Coronary artery (tissue), 2 donors: ENCODE data around the gene GNPTAB.

Source experiments
- DNase-seq: peaks from one replicate; pipeline ENCODE4 v3.0.0-alpha.2; 2017; ENCODE audit warnings: low spot score
- H3K27ac ChIP-seq, 2 donors: fragments of 200-600 bp; sonication (generic); one replicate each; pipeline ENCODE4 v1.5.1; 2016 to 2019
- H3K4me3 ChIP-seq: fragments of 200-600 bp; sonication (generic); 2 replicates; pipeline ENCODE4 v1.5.1; 2016; ENCODE audit warnings: mild to moderate bottlenecking, moderate library complexity
- TF ChIP-seq, protein P1 (sequence below): fragments of 200-600 bp; sonication (generic); IDR thresholded peaks from one replicate; pipeline ENCODE4 v1.5.1; 2019; ENCODE audit warnings: antibody characterized with exemption

The GNPTAB gene

DNA sequence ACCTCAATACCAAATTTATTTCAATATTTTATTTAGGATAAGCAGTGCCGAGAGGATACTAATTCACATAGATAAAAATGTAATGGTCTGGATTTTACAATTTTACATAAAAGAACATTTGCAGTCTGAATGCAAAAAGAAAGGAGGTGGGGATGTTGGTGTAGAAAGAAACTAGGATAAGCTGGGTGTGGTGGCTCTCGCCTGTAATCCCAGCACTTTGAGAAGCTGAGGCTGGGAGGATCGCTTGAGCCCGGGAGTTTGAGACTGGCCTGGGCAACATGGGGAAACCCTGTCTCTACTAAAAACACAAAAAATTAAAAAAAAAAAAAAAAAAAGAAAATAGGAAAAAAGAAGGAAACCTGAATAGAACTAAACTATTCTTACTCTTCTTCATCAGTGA lies 108.4 kb downstream of the GNPTAB start:
- DNase-seq, result no peak
- TF ChIP-seq, protein P1, sequence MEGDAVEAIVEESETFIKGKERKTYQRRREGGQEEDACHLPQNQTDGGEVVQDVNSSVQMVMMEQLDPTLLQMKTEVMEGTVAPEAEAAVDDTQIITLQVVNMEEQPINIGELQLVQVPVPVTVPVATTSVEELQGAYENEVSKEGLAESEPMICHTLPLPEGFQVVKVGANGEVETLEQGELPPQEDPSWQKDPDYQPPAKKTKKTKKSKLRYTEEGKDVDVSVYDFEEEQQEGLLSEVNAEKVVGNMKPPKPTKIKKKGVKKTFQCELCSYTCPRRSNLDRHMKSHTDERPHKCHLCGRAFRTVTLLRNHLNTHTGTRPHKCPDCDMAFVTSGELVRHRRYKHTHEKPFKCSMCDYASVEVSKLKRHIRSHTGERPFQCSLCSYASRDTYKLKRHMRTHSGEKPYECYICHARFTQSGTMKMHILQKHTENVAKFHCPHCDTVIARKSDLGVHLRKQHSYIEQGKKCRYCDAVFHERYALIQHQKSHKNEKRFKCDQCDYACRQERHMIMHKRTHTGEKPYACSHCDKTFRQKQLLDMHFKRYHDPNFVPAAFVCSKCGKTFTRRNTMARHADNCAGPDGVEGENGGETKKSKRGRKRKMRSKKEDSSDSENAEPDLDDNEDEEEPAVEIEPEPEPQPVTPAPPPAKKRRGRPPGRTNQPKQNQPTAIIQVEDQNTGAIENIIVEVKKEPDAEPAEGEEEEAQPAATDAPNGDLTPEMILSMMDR, result no peak
- Histone ChIP-seq H3K4me3 (no peak overlapping the region), H3K27ac (no peak overlapping the region)

DNA sequence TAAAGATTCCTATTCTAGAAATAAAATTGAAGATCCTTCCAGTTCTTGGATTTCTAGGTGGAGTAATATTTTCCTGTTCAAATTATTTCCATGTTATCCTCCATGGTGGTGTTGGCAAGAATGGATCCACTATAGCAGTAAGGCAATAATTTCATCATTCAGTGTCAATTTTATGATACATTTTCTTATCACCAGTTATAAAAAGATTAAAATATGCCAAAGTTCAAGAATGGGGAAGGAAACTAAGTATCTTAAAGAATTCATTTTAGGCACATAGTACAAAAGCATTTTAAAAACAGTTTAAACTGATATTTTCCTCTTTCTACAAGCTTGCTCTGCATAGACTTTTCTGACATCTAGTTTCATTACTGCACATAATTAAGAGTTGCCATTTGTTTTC lies 110.6 kb downstream of the GNPTAB start:
- H3K4me3 ChIP-seq, result no peak overlapping the region
- no peak overlapping the region for H3K27ac ChIP-seq
- DNase-seq, result no peak
- TF ChIP-seq, protein P1, result no peak

DNA sequence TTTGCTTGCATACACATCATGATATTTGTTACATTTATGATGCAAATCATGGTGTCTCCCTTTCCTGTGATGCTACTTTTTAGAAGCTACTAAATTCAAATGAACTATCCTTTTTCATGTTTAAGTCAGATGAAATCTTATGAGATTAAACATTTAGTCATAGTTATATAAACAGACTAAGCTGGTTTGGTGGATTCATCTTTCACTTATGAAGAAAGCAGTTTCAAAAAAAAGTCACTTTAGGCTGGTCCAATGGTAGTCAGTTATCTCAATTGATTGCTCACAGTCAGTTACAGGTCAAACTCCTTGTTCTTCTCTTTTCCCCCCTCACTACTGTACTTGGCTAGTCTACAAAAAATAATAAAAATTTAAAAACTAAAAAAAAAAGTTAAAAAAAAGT lies 111.2 kb downstream of the GNPTAB start:
- no peak for DNase-seq

DNA sequence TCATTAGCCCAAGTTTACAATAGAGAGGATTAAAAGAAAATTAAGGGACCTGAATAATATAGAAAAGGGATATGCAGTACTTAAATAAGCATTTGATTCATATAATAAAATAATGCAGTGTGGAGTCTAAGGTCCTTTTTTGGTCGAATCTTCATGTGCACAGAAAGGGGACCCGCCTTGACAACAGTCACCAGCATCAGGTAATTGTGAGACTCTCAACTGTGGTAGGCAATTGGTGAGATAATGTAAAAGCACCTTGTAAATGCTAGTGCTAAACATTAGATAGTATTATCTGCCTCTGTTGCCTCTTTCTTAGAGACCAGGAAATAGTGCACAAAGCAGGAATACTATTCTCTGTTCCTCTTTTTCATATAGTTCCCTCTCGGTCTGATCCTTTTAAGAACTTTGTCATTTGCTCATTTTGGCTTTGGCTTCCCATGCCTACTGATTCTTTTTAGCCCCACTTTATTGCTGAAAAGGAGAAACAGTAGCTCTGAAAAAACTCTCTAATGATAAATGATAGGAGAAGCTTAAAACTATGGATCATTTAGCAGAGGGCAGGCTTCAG lies 115.8 kb downstream of the GNPTAB start:
- TF ChIP-seq, protein P1, result no peak
- no peak for DNase-seq
- no peak overlapping the region for H3K27ac ChIP-seq
- no peak overlapping the region for H3K4me3 ChIP-seq

More for the DNA sequence above, 111.2 kb downstream of the GNPTAB start:
- TF ChIP-seq, protein P1, result no peak
- H3K27ac ChIP-seq, result no peak overlapping the region
- no peak overlapping the region for H3K4me3 ChIP-seq

DNA sequence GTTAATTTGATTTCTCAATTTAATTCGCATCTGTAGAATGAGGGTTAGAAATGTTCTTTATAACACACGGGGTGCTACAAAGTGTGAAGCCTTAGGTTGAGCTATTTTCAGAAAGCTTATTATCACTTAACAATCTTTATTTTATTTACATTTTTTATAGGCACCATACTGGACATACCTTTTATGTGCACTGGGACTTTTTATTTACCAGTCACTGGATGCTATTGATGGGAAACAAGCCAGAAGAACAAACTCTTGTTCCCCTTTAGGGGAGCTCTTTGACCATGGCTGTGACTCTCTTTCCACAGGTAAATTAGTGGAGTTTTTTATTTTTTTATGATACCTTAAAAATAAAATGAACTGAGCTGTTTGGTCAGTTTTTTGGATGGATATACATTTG lies 116.8 kb downstream of the GNPTAB start:
- TF ChIP-seq, protein P1, result no peak
- no peak overlapping the region for H3K27ac ChIP-seq
- DNase-seq, result no peak
- H3K4me3 ChIP-seq, result no peak overlapping the region

DNA sequence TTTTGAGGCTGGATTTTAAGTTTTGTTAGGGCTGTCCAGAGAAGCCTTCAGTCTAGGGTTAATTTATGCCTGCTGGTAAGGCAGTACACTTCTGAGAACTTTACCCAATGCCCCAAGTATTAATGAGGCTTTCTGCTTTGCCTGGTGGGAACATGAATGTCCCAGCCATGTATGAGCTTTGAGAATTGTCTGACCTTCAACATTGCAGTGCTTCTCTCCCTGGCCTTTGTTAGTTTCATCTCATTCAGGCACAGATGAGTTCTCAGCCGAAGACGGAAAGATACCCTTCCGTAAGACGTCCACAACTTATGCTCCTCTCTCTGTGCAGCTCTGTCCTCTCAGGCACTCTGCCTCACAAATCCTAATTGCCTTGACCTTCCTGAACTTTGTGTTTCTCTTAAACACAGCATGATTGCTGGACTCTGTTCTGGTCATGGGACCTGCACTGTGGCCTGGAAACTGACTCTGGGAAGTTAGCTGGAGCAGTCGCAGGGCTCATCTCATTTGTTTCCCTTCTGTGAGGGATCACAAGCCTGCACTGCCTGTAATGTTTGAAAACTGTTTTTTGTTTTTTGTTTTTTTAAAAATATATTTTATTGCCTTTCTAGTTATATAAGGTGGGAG lies 117.6 kb downstream of the GNPTAB start:
- no peak for DNase-seq
- Histone ChIP-seq H3K4me3 (peak overlapping the region; percentile 34), H3K27ac (peak overlapping the region; percentile 42 to 65)
- TF ChIP-seq, protein P1, result no peak

DNA sequence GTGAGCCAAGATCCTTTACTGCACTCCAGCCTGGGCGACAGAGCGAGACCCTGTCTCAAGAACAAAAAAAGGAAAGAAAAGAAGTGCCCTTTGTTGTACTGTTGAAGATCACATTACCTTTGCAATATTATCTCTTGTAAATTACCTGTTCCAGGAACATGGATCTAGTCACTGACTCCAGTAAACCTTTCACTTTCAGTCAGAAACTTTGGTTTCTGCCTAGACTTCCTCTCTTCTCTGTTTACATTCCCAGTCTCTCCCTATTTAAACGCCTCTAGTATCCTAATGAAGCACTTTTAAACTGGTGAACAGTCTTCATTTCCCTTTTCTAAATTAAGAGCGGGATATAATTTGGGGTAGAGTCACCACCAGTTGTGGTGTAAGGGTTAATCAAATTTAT lies 120.5 kb downstream of the GNPTAB start:
- no peak for DNase-seq
- TF ChIP-seq, protein P1, result no peak
- no peak overlapping the region for H3K4me3 ChIP-seq
- H3K27ac ChIP-seq, result no peak overlapping the region
